GM06990 (cell line): ENCODE data around the gene UNC50.
"Not testable (repeated sequence)": the region's sequence is repeated elsewhere in the genome, so short reads cannot be mapped to it uniquely, and the experiment has no call there.

Source experiments
- DNase-seq: peaks from one replicate; pipeline ENCODE4 v3.0.0-alpha.2; 2011; ENCODE audit not compliant: insufficient read length; ENCODE audit errors: extremely low read depth
- H3K27me3 ChIP-seq: replicated peaks from 2 replicates; pipeline ENCODE4 v1.6.0; 2011; ENCODE audit warnings: low read length; ENCODE audit not compliant: control insufficient read depth, insufficient read depth
- H3K36me3 ChIP-seq: 2 replicates; pipeline ENCODE4 v1.5.1; 2011; ENCODE audit warnings: low read length; ENCODE audit not compliant: control insufficient read depth, insufficient read depth
- H3K4me3 ChIP-seq: replicated peaks from 2 replicates; pipeline ENCODE4 v1.5.1; 2011; ENCODE audit warnings: low read depth, mild to moderate bottlenecking, control low read depth, low read length
- CTCF ChIP-seq: IDR thresholded peaks from 2 replicates; pipeline ENCODE4 v1.5.1; 2011; ENCODE audit warnings: low read length, control low read depth, mild to moderate bottlenecking, inconsistent platforms; ENCODE audit not compliant: insufficient read depth, poor library complexity, severe bottlenecking

The UNC50 gene

GRCh38 chr2:98649992-98650375 lies 41.6 kb downstream of the UNC50 start:
- H3K36me3 ChIP-seq, result no peaks in the 10 kb centered on the region
- TF ChIP-seq CTCF, result no peak
- no peak overlapping the region for H3K4me3 ChIP-seq
- no peaks in the 10 kb centered on the region for H3K27me3 ChIP-seq
- no peak for DNase-seq

GRCh38 chr2:98650998-98651397 lies 42.6 kb downstream of the UNC50 start:
- Histone ChIP-seq H3K36me3 (no peaks in the 10 kb centered on the region), H3K4me3 (no peak overlapping the region), H3K27me3 (no peaks in the 10 kb centered on the region)
- DNase-seq, result no peak
- no peak for TF ChIP-seq CTCF

GRCh38 chr2:98654699-98655495 lies 46.5 kb downstream of the UNC50 start:
- TF ChIP-seq CTCF, result no peak
- Histone ChIP-seq H3K27me3 (no peaks in the 10 kb centered on the region), H3K4me3 (no peak overlapping the region), H3K36me3 (no peaks in the 10 kb centered on the region)
- DNase-seq, result no peak

- no peaks in the 10 kb centered on the region for H3K36me3 ChIP-seq
- no peaks in the 10 kb centered on the region for H3K27me3 ChIP-seq
- TF ChIP-seq CTCF, result no peak
- DNase-seq, result no peak
- no peak overlapping the region for H3K4me3 ChIP-seq
These were observed 48.4 kb downstream of the UNC50 start for GRCh38 chr2:98656800-98657199.

GRCh38 chr2:98658816-98659490 lies 50.6 kb downstream of the UNC50 start:
- TF ChIP-seq CTCF, result no peak
- no peak for DNase-seq
- no peak overlapping the region for H3K4me3 ChIP-seq
- no peaks in the 10 kb centered on the region for H3K36me3 ChIP-seq
- no peaks in the 10 kb centered on the region for H3K27me3 ChIP-seq

GRCh38 chr2:98659491-98659840 lies 51.1 kb downstream of the UNC50 start:
- not testable (repeated sequence) for DNase-seq, H3K4me3 ChIP-seq, H3K36me3 ChIP-seq, H3K27me3 ChIP-seq
